HUES6 (cell line): Measurements from ENCODE around the gene CFAP221.

Source experiments
- H3K27ac ChIP-seq: 2 replicates; pipeline ENCODE4 v1.7.0; 2013; ENCODE audit warnings: low read depth, mild to moderate bottlenecking, low read length, inconsistent platforms
- H3K27me3 ChIP-seq: 2 replicates; pipeline ENCODE4 v1.6.1; 2013; ENCODE audit warnings: low read length; ENCODE audit not compliant: control insufficient read depth, insufficient read depth
- H3K36me3 ChIP-seq: 2 replicates; pipeline ENCODE4 v1.6.1; 2013; ENCODE audit warnings: low read length; ENCODE audit not compliant: control insufficient read depth, insufficient read depth
- H3K4me1 ChIP-seq: 2 replicates; pipeline ENCODE4 v1.6.1; 2013; ENCODE audit warnings: low read length; ENCODE audit not compliant: control insufficient read depth, insufficient read depth
- H3K4me3 ChIP-seq: 2 replicates; pipeline ENCODE4 v1.5.1; 2013; ENCODE audit warnings: low read depth, low read length
- H3K9ac ChIP-seq: one replicate; pipeline ENCODE4 v1.6.1; 2013; ENCODE audit warnings: mild to moderate bottlenecking, low read length
- H3K9me3 ChIP-seq: 2 replicates; pipeline ENCODE4 v1.6.1; 2013; ENCODE audit warnings: low read depth, low read length; ENCODE audit not compliant: control insufficient read depth, insufficient read depth

Gene CFAP221

GRCh38 chr2:119544075-119544938 lies at the start of gene CFAP221:
TSS of gene CFAP221 (plus strand) at chr2:119544449. CDS start at chr2:119546132, 1,683 bp downstream.
- Histone ChIP-seq H3K27me3 (peaks cover 9% of the 10 kb centered on the region), H3K9ac (peak within 1 kb of the TSS; percentile 97), H3K4me1 (peaks cover 6% of the 10 kb centered on the region; the same call in 1 of the 2 replicates), H3K36me3 (no peaks in the 10 kb centered on the region), H3K4me3 (peak within 1 kb of the TSS; percentile 79), H3K27ac (peak within 1 kb of the TSS; percentile 83; the same call in 1 of the 2 replicates), H3K9me3 (peaks cover 4% of the 10 kb centered on the region; the same call in 1 of the 2 replicates)

- Histone ChIP-seq H3K27me3 (no peaks in the 10 kb centered on the region), H3K4me1 (peaks cover 10% of the 10 kb centered on the region), H3K36me3 (no peaks in the 10 kb centered on the region)
These were observed 48.3 kb upstream of the CFAP221 start for GRCh38 chr2:119495948-119496347.

GRCh38 chr2:119496682-119497081 lies 47.6 kb upstream of the CFAP221 start:
- Histone ChIP-seq H3K9me3 (peaks cover 10% of the 10 kb centered on the region), H3K9ac (no peak overlapping the region), H3K27me3 (no peaks in the 10 kb centered on the region), H3K4me1 (peaks cover 8% of the 10 kb centered on the region), H3K4me3 (no peak overlapping the region), H3K27ac (no peak overlapping the region), H3K36me3 (no peaks in the 10 kb centered on the region)

More at GRCh38 chr2:119495948-119496347, 48.3 kb upstream of the CFAP221 start:
- H3K4me3 ChIP-seq, result no peak overlapping the region
- peaks cover 10% of the 10 kb centered on the region for H3K9me3 ChIP-seq
- H3K27ac ChIP-seq, result no peak overlapping the region
- H3K9ac ChIP-seq, result no peak overlapping the region

- Histone ChIP-seq H3K27ac (no peak overlapping the region), H3K9ac (no peak overlapping the region), H3K9me3 (no peaks in the 10 kb centered on the region), H3K36me3 (no peaks in the 10 kb centered on the region), H3K27me3 (no peaks in the 10 kb centered on the region; the same call in 1 of the 2 replicates), H3K4me3 (no peak overlapping the region), H3K4me1 (no peaks in the 10 kb centered on the region)
These were observed 35.5 kb upstream of the CFAP221 start for GRCh38 chr2:119508756-119509155.

- no peaks in the 10 kb centered on the region for H3K36me3 ChIP-seq
- H3K9me3 ChIP-seq, result no peaks in the 10 kb centered on the region
- H3K4me3 ChIP-seq, result no peak overlapping the region
- H3K27me3 ChIP-seq, result no peaks in the 10 kb centered on the region; the same call in 1 of the 2 replicates
- no peak overlapping the region for H3K27ac ChIP-seq
- no peak overlapping the region for H3K9ac ChIP-seq
- no peaks in the 10 kb centered on the region for H3K4me1 ChIP-seq
These were observed 32.3 kb upstream of the CFAP221 start for GRCh38 chr2:119511989-119512388.

- no peaks in the 10 kb centered on the region for H3K36me3 ChIP-seq
- no peak overlapping the region for H3K27ac ChIP-seq
- H3K9ac ChIP-seq, result no peak overlapping the region
- H3K27me3 ChIP-seq, result no peaks in the 10 kb centered on the region; the same call in 1 of the 2 replicates
- H3K4me1 ChIP-seq, result no peaks in the 10 kb centered on the region
- H3K4me3 ChIP-seq, result no peak overlapping the region
- no peaks in the 10 kb centered on the region for H3K9me3 ChIP-seq
These were observed 31.3 kb upstream of the CFAP221 start for GRCh38 chr2:119512946-119513345.

- no peaks in the 10 kb centered on the region for H3K9me3 ChIP-seq
- no peaks in the 10 kb centered on the region for H3K36me3 ChIP-seq
- no peaks in the 10 kb centered on the region for H3K4me1 ChIP-seq
- no peak overlapping the region for H3K9ac ChIP-seq
- no peak overlapping the region for H3K4me3 ChIP-seq
- no peaks in the 10 kb centered on the region; the same call in 1 of the 2 replicates for H3K27me3 ChIP-seq
- H3K27ac ChIP-seq, result no peak overlapping the region
These were observed 30.4 kb upstream of the CFAP221 start for GRCh38 chr2:119513832-119514231.

- H3K27me3 ChIP-seq, result peaks cover 11% of the 10 kb centered on the region
- H3K27ac ChIP-seq, result no peak overlapping the region
- no peak overlapping the region for H3K9ac ChIP-seq
- no peaks in the 10 kb centered on the region for H3K4me1 ChIP-seq
- H3K9me3 ChIP-seq, result no peaks in the 10 kb centered on the region
- H3K4me3 ChIP-seq, result no peak overlapping the region
- no peaks in the 10 kb centered on the region for H3K36me3 ChIP-seq
These were observed 28.1 kb upstream of the CFAP221 start for GRCh38 chr2:119516121-119516520.

- H3K27ac ChIP-seq, result no peak overlapping the region
- no peaks in the 10 kb centered on the region for H3K4me1 ChIP-seq
- H3K9ac ChIP-seq, result no peak overlapping the region
- H3K4me3 ChIP-seq, result no peak overlapping the region
- H3K27me3 ChIP-seq, result peaks cover 24% of the 10 kb centered on the region
- no peaks in the 10 kb centered on the region for H3K36me3 ChIP-seq
- H3K9me3 ChIP-seq, result no peaks in the 10 kb centered on the region
These were observed 26.8 kb upstream of the CFAP221 start for GRCh38 chr2:119517433-119517832.

- Histone ChIP-seq H3K4me3 (no peak overlapping the region), H3K9me3 (no peaks in the 10 kb centered on the region), H3K4me1 (no peaks in the 10 kb centered on the region), H3K27me3 (peaks cover 35% of the 10 kb centered on the region), H3K9ac (no peak overlapping the region), H3K36me3 (no peaks in the 10 kb centered on the region), H3K27ac (no peak overlapping the region)
These were observed 25.7 kb upstream of the CFAP221 start for GRCh38 chr2:119518401-119519056.

GRCh38 chr2:119519057-119519408 lies 25.2 kb upstream of the CFAP221 start:
- Histone ChIP-seq H3K27ac (no peak overlapping the region), H3K9me3 (no peaks in the 10 kb centered on the region), H3K9ac (no peak overlapping the region), H3K4me1 (no peaks in the 10 kb centered on the region), H3K36me3 (no peaks in the 10 kb centered on the region), H3K4me3 (no peak overlapping the region), H3K27me3 (peaks cover 40% of the 10 kb centered on the region)
